ENCODE data around the gene NUP153. TPM values are rescaled to one million over a fixed set of nuclear protein-coding genes. Genes with fewer than 3 reads are reported as not detected.

The NUP153 gene
- total RNA-seq, 1 donor from 2014 or later = 32.6 TPM

DNA sequence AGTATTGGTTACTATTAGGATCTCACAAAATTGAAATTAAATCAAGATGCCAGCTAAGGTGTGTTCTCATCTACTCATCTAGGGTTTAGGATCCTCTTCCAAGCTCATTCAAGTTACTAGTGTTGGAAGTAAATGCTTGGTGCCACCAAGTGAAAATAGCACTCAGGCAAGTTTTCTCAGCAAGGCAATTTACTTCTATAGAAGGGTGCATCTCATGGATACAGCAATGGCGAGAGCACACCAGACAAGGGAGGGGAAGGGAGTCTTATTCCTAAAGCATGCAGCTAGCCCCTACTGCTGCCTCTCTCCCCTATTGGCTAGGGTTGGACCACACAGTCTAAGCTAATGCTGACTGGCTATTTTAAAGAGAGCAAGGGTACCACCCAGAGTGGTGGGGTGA is 129.7 kb downstream of the NUP153 start:
- no peak for DNase-seq (ENCODE audit: low read depth)
- TF ChIP-seq, protein P1, sequence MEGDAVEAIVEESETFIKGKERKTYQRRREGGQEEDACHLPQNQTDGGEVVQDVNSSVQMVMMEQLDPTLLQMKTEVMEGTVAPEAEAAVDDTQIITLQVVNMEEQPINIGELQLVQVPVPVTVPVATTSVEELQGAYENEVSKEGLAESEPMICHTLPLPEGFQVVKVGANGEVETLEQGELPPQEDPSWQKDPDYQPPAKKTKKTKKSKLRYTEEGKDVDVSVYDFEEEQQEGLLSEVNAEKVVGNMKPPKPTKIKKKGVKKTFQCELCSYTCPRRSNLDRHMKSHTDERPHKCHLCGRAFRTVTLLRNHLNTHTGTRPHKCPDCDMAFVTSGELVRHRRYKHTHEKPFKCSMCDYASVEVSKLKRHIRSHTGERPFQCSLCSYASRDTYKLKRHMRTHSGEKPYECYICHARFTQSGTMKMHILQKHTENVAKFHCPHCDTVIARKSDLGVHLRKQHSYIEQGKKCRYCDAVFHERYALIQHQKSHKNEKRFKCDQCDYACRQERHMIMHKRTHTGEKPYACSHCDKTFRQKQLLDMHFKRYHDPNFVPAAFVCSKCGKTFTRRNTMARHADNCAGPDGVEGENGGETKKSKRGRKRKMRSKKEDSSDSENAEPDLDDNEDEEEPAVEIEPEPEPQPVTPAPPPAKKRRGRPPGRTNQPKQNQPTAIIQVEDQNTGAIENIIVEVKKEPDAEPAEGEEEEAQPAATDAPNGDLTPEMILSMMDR (IDR thresholded peaks at IDR 0.05; ENCODE audit: insufficient read depth, low read length, poor library complexity, severe bottlenecking) = no peak
- Histone ChIP-seq H3K36me3 (ENCODE audit: control insufficient read depth, insufficient read depth, low read length) (no peaks in the 10 kb centered on the region), H3K27me3 (ENCODE audit: control insufficient read depth, insufficient read depth, low read length) (no peaks in the 10 kb centered on the region), H3K4me3 (ENCODE audit: low read depth, low read length) (no peak overlapping the region)

DNA sequence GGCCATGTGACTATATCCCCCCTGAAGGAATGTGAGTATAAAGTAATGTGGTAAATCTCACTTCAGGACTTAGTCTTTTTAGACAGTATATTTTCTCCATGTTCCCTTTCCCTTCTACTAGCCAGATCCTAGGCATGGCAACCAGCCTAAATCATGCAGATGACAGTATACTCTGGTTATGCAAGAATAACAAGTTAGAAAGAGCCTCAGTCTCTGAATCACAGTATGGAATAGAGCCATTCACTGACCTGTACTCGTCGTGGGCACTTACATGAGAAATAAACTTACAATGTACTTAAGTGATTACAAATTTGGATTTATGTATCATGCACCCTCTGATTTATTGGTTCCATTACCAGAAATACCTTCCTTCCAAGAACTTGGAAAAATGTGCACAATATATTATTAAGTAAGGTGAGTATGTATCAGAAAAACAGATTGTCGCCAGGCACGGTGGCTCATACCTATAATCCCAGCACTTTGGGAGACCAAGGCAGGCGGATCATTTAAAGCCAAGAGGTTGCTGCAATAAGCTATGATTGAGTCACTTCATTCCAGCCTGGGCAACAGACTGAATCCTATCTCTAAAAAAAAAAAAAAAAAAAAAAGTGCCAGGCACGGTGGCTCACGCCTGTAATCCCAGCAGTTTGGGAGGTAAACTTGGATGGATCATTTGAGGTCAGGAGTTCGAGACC is 131.7 kb downstream of the NUP153 start:
- DNase-seq (ENCODE audit: low read depth) = no peak
- H3K4me3 ChIP-seq (ENCODE audit: low read depth, low read length) = no peak overlapping the region
- TF ChIP-seq, protein P1 (IDR thresholded peaks at IDR 0.05; ENCODE audit: insufficient read depth, low read length, poor library complexity, severe bottlenecking) = no peak
- no peaks in the 10 kb centered on the region for H3K27me3 ChIP-seq (ENCODE audit: control insufficient read depth, insufficient read depth, low read length)
- no peaks in the 10 kb centered on the region for H3K36me3 ChIP-seq (ENCODE audit: control insufficient read depth, insufficient read depth, low read length)

DNA sequence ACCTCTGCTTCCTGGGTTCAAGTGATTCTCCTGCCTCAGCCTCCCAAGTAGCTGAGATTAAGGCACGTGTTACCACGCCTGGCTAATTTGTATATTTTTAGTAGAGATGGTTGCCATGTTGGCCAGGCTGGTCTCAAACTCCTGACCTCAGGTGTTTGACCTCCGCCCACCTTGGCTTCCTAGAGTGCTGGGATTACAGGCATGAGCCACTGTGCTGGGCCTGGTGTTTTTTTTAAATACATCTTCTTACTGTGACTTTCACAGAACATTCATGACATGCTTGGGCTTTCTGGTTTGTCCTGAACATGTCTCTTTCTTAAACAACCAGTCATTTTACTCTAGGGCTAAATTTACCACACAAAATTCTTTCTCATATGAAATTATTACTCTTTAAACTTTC is 141.3 kb downstream of the NUP153 start:
- no peak overlapping the region for H3K4me3 ChIP-seq (ENCODE audit: low read depth, low read length)
- H3K27me3 ChIP-seq (ENCODE audit: control insufficient read depth, insufficient read depth, low read length) = no peaks in the 10 kb centered on the region
- H3K36me3 ChIP-seq (ENCODE audit: control insufficient read depth, insufficient read depth, low read length) = no peaks in the 10 kb centered on the region
- TF ChIP-seq, protein P1 (IDR thresholded peaks at IDR 0.05; ENCODE audit: insufficient read depth, low read length, poor library complexity, severe bottlenecking) = no peak
- DNase-seq (ENCODE audit: low read depth) = no peak

Other genes starting within 250 kb of the NUP153 start
- 9.8 and 12.3 TPM in 2 replicates for gene FAM8A1, start 106.6 kb downstream of the NUP153 start, total RNA-seq